Ishikawa (cell line): Measurements from ENCODE around the gene HOOK2.

Experiments used
- CEBPB ChIP-seq: IDR thresholded peaks from 2 replicates; pipeline ENCODE4 v1.6.1; 2012
- CREB1 ChIP-seq: IDR thresholded peaks from 2 replicates; pipeline ENCODE4 v1.6.1; 2012; ENCODE audit warnings: low read depth
- EGR1 ChIP-seq: IDR thresholded peaks from 2 replicates; pipeline ENCODE4 v1.6.1; 2012
- EP300 ChIP-seq: IDR thresholded peaks from 2 replicates; pipeline ENCODE4 v1.6.1; 2012; ENCODE audit warnings: borderline replicate concordance
- FOXM1 ChIP-seq: IDR thresholded peaks from 2 replicates; pipeline ENCODE4 v1.6.1; 2012; ENCODE audit warnings: low read depth, borderline replicate concordance
- MAX ChIP-seq: IDR thresholded peaks from 2 replicates; pipeline ENCODE4 v1.6.1; 2012
- NFIC ChIP-seq: IDR thresholded peaks from 2 replicates; pipeline ENCODE4 v1.6.1; 2012
- RAD21 ChIP-seq: IDR thresholded peaks from 2 replicates; pipeline ENCODE4 v1.6.1; 2012; ENCODE audit warnings: low read depth
- REST ChIP-seq: IDR thresholded peaks from 2 replicates; pipeline ENCODE4 v1.6.1; 2012; ENCODE audit warnings: low read depth, mild to moderate bottlenecking
- TAF1 ChIP-seq: IDR thresholded peaks from 2 replicates; pipeline ENCODE4 v1.6.1; 2012; ENCODE audit warnings: low read depth, mild to moderate bottlenecking
- TCF12 ChIP-seq: IDR thresholded peaks from 2 replicates; pipeline ENCODE4 v1.6.1; 2012; ENCODE audit warnings: low read depth
- TEAD4 ChIP-seq: IDR thresholded peaks from 2 replicates; pipeline ENCODE4 v1.6.1; 2012
- USF1 ChIP-seq: IDR thresholded peaks from 2 replicates; pipeline ENCODE4 v1.6.1; 2012
- YY1 ChIP-seq: IDR thresholded peaks from 2 replicates; pipeline ENCODE4 v1.6.1; 2012; ENCODE audit warnings: low read depth
- ZBTB7A ChIP-seq: IDR thresholded peaks from 2 replicates; pipeline ENCODE4 v1.6.1; 2012; ENCODE audit warnings: low read depth

The HOOK2 gene

GRCh38 chr19:12774588-12775555, at the start of gene HOOK2:
Gene HOOK2, minus strand, starts transcription at chr19:12775552. Its CDS starts 103 bp downstream, at chr19:12775449.
- TF ChIP-seq USF1 (peak; percentile 100), YY1 (peak; percentile 69), EP300 (0 out of 2 replicates have a peak, but pooled peaks have one; percentile 5), TEAD4 (peak; percentile 2; the same call in 1 of the 2 replicates), FOXM1 (no peak), NFIC (0 out of 2 replicates have a peak, but pooled peaks have one; percentile 24), EGR1 (no peak), MAX (peak; percentile 95)

- TF ChIP-seq YY1 = 0 out of 2 replicates have a peak, but pooled peaks have one; percentile 15
- TF ChIP-seq RAD21 = no peak
Observed at GRCh38 chr19:12821761-12822160, 46.4 kb upstream of the HOOK2 start.

GRCh38 chr19:12815088-12815487, 39.7 kb upstream of the HOOK2 start:
- TF ChIP-seq USF1 = no peak

GRCh38 chr19:12806242-12807081, 31.1 kb upstream of the HOOK2 start, which contains the start of gene RNASEH2A:
Gene RNASEH2A, plus strand, starts transcription at chr19:12806584. Its CDS starts 90 bp downstream, at chr19:12806674.
- 0 out of 2 replicates have a peak, but pooled peaks have one; percentile 60 for TF ChIP-seq TCF12
- TF ChIP-seq EP300 = no peak
- peak; percentile 53; the same call in 1 of the 2 replicates for TF ChIP-seq FOXM1
- TF ChIP-seq YY1 = peak; percentile 89
- TF ChIP-seq TEAD4 = 0 out of 2 replicates have a peak, but pooled peaks have one; percentile 5
- peak; percentile 75 for TF ChIP-seq TAF1
- peak; percentile 97 for TF ChIP-seq MAX
- TF ChIP-seq CREB1 = peak; percentile 75
- TF ChIP-seq NFIC = no peak

- TF ChIP-seq EP300 (no peak), TEAD4 (no peak), MAX (no peak)
Observed at GRCh38 chr19:12804051-12804450, 28.7 kb upstream of the HOOK2 start.

GRCh38 chr19:12802267-12803106, 27.1 kb upstream of the HOOK2 start:
- TF ChIP-seq TEAD4 (0 out of 2 replicates have a peak, but pooled peaks have one; percentile 1), CEBPB (no peak), RAD21 (no peak)

- TF ChIP-seq CREB1 (0 out of 2 replicates have a peak, but pooled peaks have one; percentile 15), EP300 (peak; percentile 69; the same call in 1 of the 2 replicates), TAF1 (peak; percentile 88), USF1 (no peak), REST (no peak), CEBPB (no peak), TEAD4 (0 out of 2 replicates have a peak, but pooled peaks have one; percentile 8), EGR1 (peak; percentile 71), MAX (peak; percentile 87), TCF12 (peak; percentile 74), NFIC (no peak; the same call in 1 of the 2 replicates), FOXM1 (no peak), RAD21 (no peak), ZBTB7A (peak; percentile 91), YY1 (no peak; the same call in 1 of the 2 replicates)
Observed at GRCh38 chr19:12801466-12802266, 26.3 kb upstream of the HOOK2 start, which contains the start of the genes PRDX2 and THSD8. Gene PRDX2, minus strand, starts transcription at chr19:12801800. Its CDS starts 539 bp downstream, at chr19:12801261. Gene THSD8, plus strand, starts transcription at chr19:12802069. Its CDS starts 3 bp downstream, at chr19:12802072.
